Body of pancreas (tissue), 4 donors: ENCODE data around the gene ASS1.

Source experiments
- POLR2A ChIP-seq, 3 donors: fragments of 450-650 bp; IDR thresholded peaks; one replicate each; pipeline ENCODE4 v1.6.1; 2016; ENCODE audit warnings: antibody characterized with exemption in 3 of 3, mild to moderate bottlenecking in 2 of 3
- TF ChIP-seq, protein P1 (sequence below), 7 experiments: fragments of 450-650 bp in 4 of 7; fragments of 200-600 bp in 3 of 7; sonication (generic) in 3 of 7; IDR thresholded peaks; one replicate each; pipeline ENCODE4 v1.5.1; 2016 to 2019; ENCODE audit warnings: antibody characterized with exemption in 7 of 7

DNA sequence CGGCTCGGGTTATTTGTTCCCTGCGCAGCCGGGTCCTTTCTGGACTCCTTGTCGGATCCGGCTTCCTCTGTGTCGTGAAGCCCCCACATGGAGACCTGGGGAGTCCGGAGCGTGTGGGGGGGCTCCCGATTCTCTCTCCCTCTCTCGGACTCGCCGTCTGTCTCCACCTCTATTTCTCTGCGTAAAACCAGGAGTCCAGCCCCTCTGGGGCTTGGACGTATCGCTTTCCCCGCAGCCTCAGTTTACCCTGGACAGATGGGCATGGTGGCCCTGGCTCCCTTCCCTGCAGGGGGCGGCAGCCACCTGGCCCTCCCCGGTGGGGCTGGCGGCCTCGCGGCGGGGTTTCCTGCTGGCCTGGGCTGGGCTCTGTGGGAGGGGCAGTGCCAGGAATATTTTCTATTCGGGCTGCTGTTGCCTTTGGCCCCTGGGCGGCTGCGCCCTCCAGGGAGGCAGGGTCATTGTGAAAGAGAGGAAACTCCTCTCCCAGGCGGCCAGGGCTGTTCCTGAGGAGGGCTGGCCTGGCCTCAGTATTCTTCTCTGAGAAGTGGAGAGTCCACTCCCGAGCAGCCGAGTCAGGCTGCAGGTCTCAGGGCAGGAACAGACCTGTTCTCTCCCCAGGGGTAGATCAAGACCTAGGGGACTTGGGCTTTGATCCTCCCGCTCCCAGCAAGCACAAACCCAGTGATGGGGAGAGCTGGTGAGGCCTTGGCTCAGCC lies 665 bp downstream of the ASS1 start:
- peak in 2 of 3 donors; percentile 18 to 22 for TF ChIP-seq POLR2A (IDR thresholded peaks at IDR 0.05)
- TF ChIP-seq, protein P1, sequence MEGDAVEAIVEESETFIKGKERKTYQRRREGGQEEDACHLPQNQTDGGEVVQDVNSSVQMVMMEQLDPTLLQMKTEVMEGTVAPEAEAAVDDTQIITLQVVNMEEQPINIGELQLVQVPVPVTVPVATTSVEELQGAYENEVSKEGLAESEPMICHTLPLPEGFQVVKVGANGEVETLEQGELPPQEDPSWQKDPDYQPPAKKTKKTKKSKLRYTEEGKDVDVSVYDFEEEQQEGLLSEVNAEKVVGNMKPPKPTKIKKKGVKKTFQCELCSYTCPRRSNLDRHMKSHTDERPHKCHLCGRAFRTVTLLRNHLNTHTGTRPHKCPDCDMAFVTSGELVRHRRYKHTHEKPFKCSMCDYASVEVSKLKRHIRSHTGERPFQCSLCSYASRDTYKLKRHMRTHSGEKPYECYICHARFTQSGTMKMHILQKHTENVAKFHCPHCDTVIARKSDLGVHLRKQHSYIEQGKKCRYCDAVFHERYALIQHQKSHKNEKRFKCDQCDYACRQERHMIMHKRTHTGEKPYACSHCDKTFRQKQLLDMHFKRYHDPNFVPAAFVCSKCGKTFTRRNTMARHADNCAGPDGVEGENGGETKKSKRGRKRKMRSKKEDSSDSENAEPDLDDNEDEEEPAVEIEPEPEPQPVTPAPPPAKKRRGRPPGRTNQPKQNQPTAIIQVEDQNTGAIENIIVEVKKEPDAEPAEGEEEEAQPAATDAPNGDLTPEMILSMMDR (IDR thresholded peaks at IDR 0.05): peak in 1 of 7 experiments; percentile 7
